ENCODE results near the gene ATP8B1. TPM values are rescaled to one million over a fixed set of nuclear protein-coding genes. Genes with fewer than 3 reads are reported as not detected.

ATP8B1 gene
- total and polyA plus RNA-seq, 2 of the 8 experiments (the other 6 are each of a cell fraction or from before 2014, with no cell fraction given): 1.1 to 4.6 TPM

DNA sequence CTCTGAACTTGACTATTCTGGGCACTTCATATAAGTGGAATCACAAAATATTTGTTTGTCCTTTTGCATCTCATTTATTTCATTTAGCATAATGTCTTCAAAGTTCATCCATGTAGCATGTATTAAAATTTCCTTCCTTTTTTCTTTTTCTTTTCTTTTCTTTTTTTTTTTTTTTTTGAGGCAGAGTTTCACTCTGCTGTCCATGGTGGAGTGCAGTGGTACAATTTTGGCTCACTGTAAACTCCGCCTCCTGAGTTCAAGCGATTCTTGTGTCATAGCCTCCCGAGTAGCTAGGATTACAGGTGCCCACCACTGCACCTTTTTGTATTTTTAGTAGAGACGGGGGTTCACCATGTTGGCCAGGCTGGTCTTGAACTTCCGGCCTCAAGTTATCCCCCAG is 11.9 kb downstream of the ATP8B1 start (continued):
- TF ChIP-seq, protein P1, sequence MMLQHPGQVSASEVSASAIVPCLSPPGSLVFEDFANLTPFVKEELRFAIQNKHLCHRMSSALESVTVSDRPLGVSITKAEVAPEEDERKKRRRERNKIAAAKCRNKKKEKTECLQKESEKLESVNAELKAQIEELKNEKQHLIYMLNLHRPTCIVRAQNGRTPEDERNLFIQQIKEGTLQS (IDR thresholded peaks at IDR 0.05; ENCODE audit: insufficient read depth, low read depth, low read length): no peak
- TF ChIP-seq CHD1 (IDR thresholded peaks at IDR 0.05; ENCODE audit: low read depth, low read length) (no peak), EP300 (IDR thresholded peaks at IDR 0.05; ENCODE audit: borderline replicate concordance in 1 of 2, low read depth in 2 of 2, low read length in 2 of 2) (no peak), YY1 (IDR thresholded peaks at IDR 0.05; ENCODE audit: low read depth, low read length) (no peak)

All from H1 (cell line).